Endodermal cell (in vitro differentiated cells): ENCODE data around the gene TBL2. TPM values are rescaled to one million over a fixed set of nuclear protein-coding genes. Genes with fewer than 3 reads are reported as not detected.
A peak's percentile ranks its signal among the peaks of the same experiment; 100 is the strongest.

Experiments
- DNase-seq: peaks from one replicate; pipeline ENCODE4 v3.0.0-alpha.2; 2017
- H3K27ac ChIP-seq: 2 replicates; pipeline ENCODE4 v1.5.1; 2013; ENCODE audit warnings: mild to moderate bottlenecking, low read depth, low read length, moderate library complexity
- H3K27me3 ChIP-seq: 2 replicates; pipeline ENCODE4 v1.6.1; 2013; ENCODE audit warnings: mild to moderate bottlenecking, low read length, moderate library complexity; ENCODE audit not compliant: insufficient read depth, control insufficient read depth, poor library complexity, severe bottlenecking
- H3K36me3 ChIP-seq: 2 replicates; pipeline ENCODE4 v1.7.0; 2013; ENCODE audit warnings: mild to moderate bottlenecking, low read length, moderate library complexity; ENCODE audit not compliant: control insufficient read depth, insufficient read depth
- H3K4me1 ChIP-seq: one replicate; pipeline ENCODE4 v1.7.0; 2013; ENCODE audit warnings: low read length; ENCODE audit not compliant: control insufficient read depth, insufficient read depth
- H3K4me3 ChIP-seq: 2 replicates; pipeline ENCODE4 v1.5.1; 2013; ENCODE audit warnings: mild to moderate bottlenecking, low read length, moderate library complexity
- H3K9ac ChIP-seq: 2 replicates; pipeline ENCODE4 v1.6.1; 2013; ENCODE audit warnings: mild to moderate bottlenecking, low read length, moderate library complexity; ENCODE audit not compliant: poor library complexity, severe bottlenecking; ENCODE audit errors: extremely low read depth
- H3K9me3 ChIP-seq: 2 replicates; pipeline ENCODE4 v1.6.1; 2013; ENCODE audit warnings: mild to moderate bottlenecking, low read length, moderate library complexity; ENCODE audit not compliant: control insufficient read depth
- H3K27ac Mint-ChIP-seq: 2 replicates; pipeline ENCODE4 v1.8.0; 2020; ENCODE audit warnings: mixed read lengths
- H3K27me3 Mint-ChIP-seq: 2 replicates; pipeline ENCODE4 v1.8.0; 2021; ENCODE audit warnings: mild to moderate bottlenecking, mixed read lengths; ENCODE audit not compliant: insufficient read depth
- H3K36me3 Mint-ChIP-seq: 2 replicates; pipeline ENCODE4 v1.8.0; 2020; ENCODE audit warnings: low read depth, mixed read lengths
- H3K4me1 Mint-ChIP-seq: 2 replicates; pipeline ENCODE4 v1.8.0; 2020; ENCODE audit warnings: mixed read lengths
- H3K4me3 Mint-ChIP-seq: 2 replicates; pipeline ENCODE4 v1.8.0; 2020; ENCODE audit warnings: mild to moderate bottlenecking, moderate library complexity, mixed read lengths
- H3K9me3 Mint-ChIP-seq: 2 replicates; pipeline ENCODE4 v1.8.0; 2020; ENCODE audit warnings: mild to moderate bottlenecking, mixed read lengths
- WGBS, 2 experiments: methylation state at CpG; one replicate each; pipeline versions ENCODE4 v1.1.5 to v1.1.7; 2013; ENCODE audit warnings: missing lambda C conversion rate in 2 of 2, mixed read lengths in 1 of 2; ENCODE audit not compliant: insufficient coverage in 1 of 2, insufficient read length in 1 of 2; 5-methylcytosine and 5-hydroxymethylcytosine counted together
- total RNA-seq, 2 donors: library from RNA; stranded (reverse); fragmentation: NEBNext Ultra II Directional in 1 of 2; extraction: Animal tissue kit (Norgen Biotek cat#: 25700) in 1 of 2; gene quantifications; 2 replicates in 1 of 2; 3 replicates in 1 of 2; pipeline ENCODE4 v1.2.1, GENCODE V29; 2021
- TF ChIP-seq, protein P1 (sequence below): fragments of 200-600 bp; sonication (generic); conservative IDR thresholded peaks from 2 replicates; pipeline ENCODE4 v1.5.0; 2021; ENCODE audit warnings: antibody characterized with exemption, mild to moderate bottlenecking

Gene TBL2
- total RNA-seq, 2 donors from 2014 or later, result 55.7 to 59.7 TPM

DNA sequence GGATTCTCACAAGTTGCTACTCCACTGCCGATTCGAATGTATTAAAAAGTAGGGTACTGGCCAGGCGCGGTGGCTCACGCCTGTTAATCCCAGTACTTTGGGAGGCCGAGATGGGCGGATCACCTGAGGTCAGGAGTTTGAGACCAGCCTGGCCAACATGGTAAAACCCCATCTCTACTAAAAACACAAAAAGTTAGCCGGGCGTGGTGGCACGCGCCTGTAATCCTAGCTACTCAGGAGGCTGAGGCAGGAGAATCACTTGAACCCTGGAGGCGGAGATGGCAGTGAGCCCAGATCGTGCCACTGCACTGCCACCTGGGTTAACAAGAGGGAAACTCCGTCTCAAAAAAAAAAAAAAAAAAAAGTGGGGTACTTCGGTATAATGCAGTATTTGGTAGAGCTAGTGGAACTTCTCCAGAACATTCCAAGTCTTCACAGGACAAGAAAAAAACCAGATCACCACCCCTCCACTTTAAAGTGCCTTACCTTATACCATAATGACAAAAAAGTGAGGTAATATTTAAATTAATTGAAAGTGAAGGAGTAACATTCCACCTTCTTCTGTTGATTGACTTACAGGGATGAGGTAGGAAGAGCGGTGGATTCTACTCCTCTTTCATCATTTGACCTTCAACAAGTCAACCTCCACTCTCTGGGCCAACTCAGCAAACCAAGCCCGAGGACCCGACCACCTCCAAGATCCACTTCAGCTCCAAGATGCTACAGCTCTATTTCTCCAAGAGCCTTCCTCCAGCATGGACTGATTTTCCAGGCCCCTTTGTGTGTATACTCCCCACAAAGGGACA is 58.3 kb downstream of the TBL2 start:
- H3K27ac ChIP-seq, result no peak overlapping the region
- Mint-ChIP-seq H3K36me3 (peaks cover 40% of the 10 kb centered on the region), H3K4me1 (peaks cover 27% of the 10 kb centered on the region), H3K27me3 (no peaks in the 10 kb centered on the region), H3K27ac (peak overlapping the region; percentile 84), H3K4me3 (peak overlapping the region; percentile 76), H3K9me3 (no peaks in the 10 kb centered on the region)
- TF ChIP-seq, protein P1, sequence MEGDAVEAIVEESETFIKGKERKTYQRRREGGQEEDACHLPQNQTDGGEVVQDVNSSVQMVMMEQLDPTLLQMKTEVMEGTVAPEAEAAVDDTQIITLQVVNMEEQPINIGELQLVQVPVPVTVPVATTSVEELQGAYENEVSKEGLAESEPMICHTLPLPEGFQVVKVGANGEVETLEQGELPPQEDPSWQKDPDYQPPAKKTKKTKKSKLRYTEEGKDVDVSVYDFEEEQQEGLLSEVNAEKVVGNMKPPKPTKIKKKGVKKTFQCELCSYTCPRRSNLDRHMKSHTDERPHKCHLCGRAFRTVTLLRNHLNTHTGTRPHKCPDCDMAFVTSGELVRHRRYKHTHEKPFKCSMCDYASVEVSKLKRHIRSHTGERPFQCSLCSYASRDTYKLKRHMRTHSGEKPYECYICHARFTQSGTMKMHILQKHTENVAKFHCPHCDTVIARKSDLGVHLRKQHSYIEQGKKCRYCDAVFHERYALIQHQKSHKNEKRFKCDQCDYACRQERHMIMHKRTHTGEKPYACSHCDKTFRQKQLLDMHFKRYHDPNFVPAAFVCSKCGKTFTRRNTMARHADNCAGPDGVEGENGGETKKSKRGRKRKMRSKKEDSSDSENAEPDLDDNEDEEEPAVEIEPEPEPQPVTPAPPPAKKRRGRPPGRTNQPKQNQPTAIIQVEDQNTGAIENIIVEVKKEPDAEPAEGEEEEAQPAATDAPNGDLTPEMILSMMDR, result peak; percentile 12
- peaks cover 6% of the 10 kb centered on the region for H3K9me3 ChIP-seq
- no peaks in the 10 kb centered on the region for H3K27me3 ChIP-seq
- H3K4me3 ChIP-seq, result peak overlapping the region; percentile 90
- peak overlapping the region; percentile 57 for H3K9ac ChIP-seq
- peaks cover 43% of the 10 kb centered on the region for H3K36me3 ChIP-seq
- WGBS, 2 experiments, result 76 to 89% methylated on average over 15 to 17 of the region's 18 CpGs
- no peak for DNase-seq
- no peaks in the 10 kb centered on the region for H3K4me1 ChIP-seq

DNA sequence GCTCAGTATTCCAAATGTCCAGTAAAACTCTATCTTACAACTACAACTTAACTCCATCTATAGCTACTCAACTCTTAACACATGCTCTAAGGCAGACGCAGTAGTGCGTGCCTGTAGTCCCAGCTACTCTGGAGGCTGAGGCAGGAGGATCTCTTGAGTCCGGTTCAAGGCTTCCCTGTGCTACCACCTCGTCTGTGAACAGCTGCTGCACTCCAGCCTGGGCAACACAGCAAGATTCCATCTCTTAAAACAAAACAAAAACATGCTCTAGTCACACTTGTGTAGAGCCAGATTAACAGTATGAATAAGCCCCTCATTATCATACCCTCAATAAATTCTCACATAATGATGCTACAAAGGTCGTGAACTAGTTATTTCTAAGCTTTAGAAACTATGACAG is 59.9 kb downstream of the TBL2 start:
- Histone ChIP-seq H3K27ac (no peak overlapping the region), H3K9me3 (peaks cover 6% of the 10 kb centered on the region), H3K4me1 (no peaks in the 10 kb centered on the region), H3K9ac (no peak overlapping the region), H3K27me3 (no peaks in the 10 kb centered on the region), H3K4me3 (peak overlapping the region; percentile 90), H3K36me3 (peaks cover 55% of the 10 kb centered on the region)
- Mint-ChIP-seq H3K27me3 (no peaks in the 10 kb centered on the region), H3K4me3 (peak overlapping the region; percentile 76), H3K27ac (no peak overlapping the region), H3K36me3 (peaks cover 52% of the 10 kb centered on the region), H3K9me3 (no peaks in the 10 kb centered on the region), H3K4me1 (peaks cover 23% of the 10 kb centered on the region)
- TF ChIP-seq, protein P1, result no peak
- WGBS, 2 experiments, result 92 to 95% methylated on average over 5 of the region's 5 CpGs
- DNase-seq, result no peak

Other genes with a start within 250 kb of the TBL2 start
- 1 to 10 TPM; 1.1 to 1.8 TPM for gene FZD9, start 144.8 kb downstream of the TBL2 start, total RNA-seq
- 10 to 100 TPM; 66.4 to 72.1 TPM for gene BAZ1B, start 56.3 kb downstream of the TBL2 start, total RNA-seq
- 10 to 100 TPM; 31.0 to 37.7 TPM for gene BCL7B, start 20.9 kb downstream of the TBL2 start, total RNA-seq
- 10 to 100 TPM; 39.7 to 58.0 TPM for gene MLXIPL, start 45.9 kb upstream of the TBL2 start, total RNA-seq
- gene VPS37D, start 89.3 kb upstream of the TBL2 start, total RNA-seq, result 1 to 10 TPM; 6.1 to 9.1 TPM
- gene DNAJC30, start 104.9 kb upstream of the TBL2 start, total RNA-seq, result 10 to 100 TPM in 1 of 2 donors, 1 to 10 TPM in 1; 8.9 to 11.1 TPM
- gene BUD23, start 105.0 kb upstream of the TBL2 start, total RNA-seq, result 10 to 100 TPM; 62.2 to 67.2 TPM
- 10 to 100 TPM; 23.0 to 34.4 TPM for gene STX1A, start 141.1 kb upstream of the TBL2 start, total RNA-seq
- 100 to 1,000 TPM in 1 of 2 donors, 10 to 100 TPM in 1; 76.9 to 109 TPM for gene ABHD11, start 160.2 kb upstream of the TBL2 start, total RNA-seq
- gene CLDN3, start 191.7 kb upstream of the TBL2 start, total RNA-seq, result 10 to 100 TPM; 20.7 to 47.0 TPM